ENCODE results near the gene FGF3. TPM values are rescaled to one million over a fixed set of nuclear protein-coding genes. Genes with fewer than 3 reads are reported as not detected.

The FGF3 gene
- total and polyA plus RNA-seq, 10 of the 15 experiments (the other 5 are each of a cell fraction or from before 2014, with no cell fraction given), result not detected

DNA sequence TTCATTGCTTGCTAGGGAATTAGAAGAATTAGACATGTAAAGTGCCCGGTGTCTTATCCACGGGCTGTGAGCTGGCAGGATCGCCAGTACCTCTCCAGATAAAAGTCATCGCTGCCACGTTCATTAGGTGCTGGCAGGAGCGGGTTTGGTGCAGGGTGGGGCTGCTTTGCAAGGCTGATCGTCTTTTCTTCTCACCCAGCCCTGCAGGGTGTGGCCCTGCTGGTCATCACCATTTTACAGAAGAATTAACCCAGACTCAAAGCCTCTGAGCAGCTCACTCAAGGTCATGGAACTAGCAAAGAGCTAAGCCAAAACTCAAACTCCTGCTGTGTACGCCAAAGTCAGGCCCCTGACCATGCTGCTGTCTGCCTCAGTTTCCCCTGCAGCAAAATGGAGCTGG is 38.0 kb downstream of the FGF3 start:
- ChIA-PET POLR2A (no interaction called here), CTCF (no interaction called here), RAD21 (ENCODE audit: unreplicated experiment) (no interaction called here), SMC1A (ENCODE audit: uncharacterized antibody, unreplicated experiment) (no interaction called here)
- Histone ChIP-seq H3K9ac (ENCODE audit: control insufficient read depth, insufficient read depth, low read length) (no peak overlapping the region), H3K4me3 (no peak overlapping the region), H3K27ac (ENCODE audit: control insufficient read depth, insufficient read depth) (no peak overlapping the region), H3K27me3 (replicated peaks in 1 of 2; ENCODE audit: control insufficient read depth in 2 of 2, insufficient read depth in 2 of 2, low read length in 1 of 2) (no peaks in the 10 kb centered on the region; a peak in 3 of 4 replicates), H3K36me3 (ENCODE audit: control insufficient read depth in 2 of 2, insufficient read depth in 2 of 2, low read length in 1 of 2) (no peaks in the 10 kb centered on the region), H3K79me2 (ENCODE audit: control insufficient read depth, insufficient read depth, low read length) (no peaks in the 10 kb centered on the region), H3K4me2 (ENCODE audit: control insufficient read depth, insufficient read depth) (no peak overlapping the region), H4K20me1 (ENCODE audit: control insufficient read depth, insufficient read depth) (no peaks in the 10 kb centered on the region), H2AFZ (ENCODE audit: control insufficient read depth, low read depth, low read length) (no peak overlapping the region), H3K4me1 (ENCODE audit: control insufficient read depth, insufficient read depth, low read length) (no peaks in the 10 kb centered on the region), H3K9me3 (replicated peaks; ENCODE audit: control insufficient read depth, insufficient read depth, low read length) (no peaks in the 10 kb centered on the region)
- FAIRE-seq (no peak), ATAC-seq (no peak), DNase-seq (ENCODE audit: low read depth, low spot score) (no peak)
- intact Hi-C loops (cut with micrococcal nuclease; ENCODE audit: unreplicated experiment) (no loop called here), in situ Hi-C loops (cut with MboI) (no loop called here)
- 24% methylated on average over 8 of the region's 8 CpGs for WGBS (ENCODE audit: insufficient coverage, insufficient replicate concordance, low lambda C conversion rate, missing lambda C conversion rate)
- no peak for TF ChIP-seq HDAC2 (IDR thresholded peaks at IDR 0.05)
- TF ChIP-seq RUNX3 (IDR thresholded peaks at IDR 0.05; ENCODE audit: low read length), result no peak
- TF ChIP-seq YBX1 (IDR thresholded peaks at IDR 0.05), result no peak
- TF ChIP-seq KAT2A (conservative IDR thresholded peaks at IDR 0.05; ENCODE audit: control insufficient read depth, low read depth, low read length), result no peak
- no peak for TF ChIP-seq BCL3 (IDR thresholded peaks at IDR 0.05; ENCODE audit: borderline replicate concordance, insufficient read depth, low read depth, low read length, poor library complexity, severe bottlenecking)
- no peak for TF ChIP-seq ZNF217 (IDR thresholded peaks at IDR 0.05)
- TF ChIP-seq CBX3 (IDR thresholded peaks at IDR 0.05; ENCODE audit: borderline replicate concordance, low read depth), result no peak
- no peak for TF ChIP-seq IKZF2 (IDR thresholded peaks at IDR 0.05)
- TF ChIP-seq MEF2A (IDR thresholded peaks at IDR 0.05; ENCODE audit: insufficient read depth, low read depth, low read length), result no peak
- no peak for TF ChIP-seq NBN (IDR thresholded peaks at IDR 0.05)
- TF ChIP-seq, protein P1, sequence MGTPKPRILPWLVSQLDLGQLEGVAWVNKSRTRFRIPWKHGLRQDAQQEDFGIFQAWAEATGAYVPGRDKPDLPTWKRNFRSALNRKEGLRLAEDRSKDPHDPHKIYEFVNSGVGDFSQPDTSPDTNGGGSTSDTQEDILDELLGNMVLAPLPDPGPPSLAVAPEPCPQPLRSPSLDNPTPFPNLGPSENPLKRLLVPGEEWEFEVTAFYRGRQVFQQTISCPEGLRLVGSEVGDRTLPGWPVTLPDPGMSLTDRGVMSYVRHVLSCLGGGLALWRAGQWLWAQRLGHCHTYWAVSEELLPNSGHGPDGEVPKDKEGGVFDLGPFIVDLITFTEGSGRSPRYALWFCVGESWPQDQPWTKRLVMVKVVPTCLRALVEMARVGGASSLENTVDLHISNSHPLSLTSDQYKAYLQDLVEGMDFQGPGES (IDR thresholded peaks at IDR 0.05), result no peak
- TF ChIP-seq ATF2 (IDR thresholded peaks at IDR 0.05; ENCODE audit: low read length), result no peak
- TF ChIP-seq EGR1 (IDR thresholded peaks at IDR 0.05; ENCODE audit: borderline replicate concordance in 1 of 2, low read depth in 2 of 2, low read length in 2 of 2), result no peak
- TF ChIP-seq CHD4 (IDR thresholded peaks at IDR 0.05), result no peak
- TF ChIP-seq MTA2 (IDR thresholded peaks at IDR 0.05; ENCODE audit: low read depth), result no peak
- TF ChIP-seq MXI1 (IDR thresholded peaks at IDR 0.05; ENCODE audit: low read depth, low read length), result no peak
- no TSS peak for BruUV-seq (replicated peaks)
